ENCODE results near the gene SKAP2.
A peak's percentile ranks its signal among the peaks of the same experiment; 100 is the strongest.

SKAP2 gene

GRCh38 chr7:26657686-26658388 is 206.6 kb downstream of the SKAP2 start:
- DNase-seq (ENCODE audit: low spot score in 2 of 2) (no peak), ATAC-seq (no peak)
- Mint-ChIP-seq H3K9me3 (no peaks in the 10 kb centered on the region), H3K36me3 (no peaks in the 10 kb centered on the region), H3K4me1 (no peaks in the 10 kb centered on the region), H3K27ac (no peak overlapping the region), H3K4me3 (no peak overlapping the region)

DNA sequence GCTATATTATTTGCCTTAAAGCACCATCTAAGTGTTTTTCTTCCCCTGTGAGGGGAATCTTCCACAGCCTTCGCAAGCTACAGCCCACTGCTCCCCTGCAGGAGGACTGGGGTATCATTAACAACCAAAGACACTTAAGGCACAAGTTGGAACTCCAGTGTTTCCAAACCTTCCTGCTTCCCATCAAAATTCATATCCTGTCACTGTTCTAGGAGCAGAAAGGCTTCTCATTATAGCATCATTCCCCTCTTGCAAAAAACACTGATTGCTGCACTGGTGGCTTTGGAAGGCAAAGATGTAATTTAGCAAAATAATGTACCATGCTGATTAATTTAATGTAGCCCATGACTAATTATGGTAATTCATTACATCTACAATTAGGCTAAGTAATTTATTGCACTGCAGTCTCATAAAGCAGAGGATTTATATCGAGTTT is 207.2 kb downstream of the SKAP2 start:
- Mint-ChIP-seq H3K4me3 (no peak overlapping the region), H3K36me3 (no peaks in the 10 kb centered on the region), H3K4me1 (no peaks in the 10 kb centered on the region), H3K9me3 (no peaks in the 10 kb centered on the region), H3K27ac (no peak overlapping the region)
- no peak for ATAC-seq
- no peak for DNase-seq (ENCODE audit: low spot score in 2 of 2)

GRCh38 chr7:26656735-26657134 is 207.7 kb downstream of the SKAP2 start:
- DNase-seq (ENCODE audit: low spot score in 2 of 2) (no peak), ATAC-seq (no peak)
- H3K4me3 Mint-ChIP-seq = no peak overlapping the region
- no peaks in the 10 kb centered on the region for H3K9me3 Mint-ChIP-seq
- no peak overlapping the region for H3K27ac Mint-ChIP-seq
- no peaks in the 10 kb centered on the region for H3K4me1 Mint-ChIP-seq
- H3K36me3 Mint-ChIP-seq = no peaks in the 10 kb centered on the region

DNA sequence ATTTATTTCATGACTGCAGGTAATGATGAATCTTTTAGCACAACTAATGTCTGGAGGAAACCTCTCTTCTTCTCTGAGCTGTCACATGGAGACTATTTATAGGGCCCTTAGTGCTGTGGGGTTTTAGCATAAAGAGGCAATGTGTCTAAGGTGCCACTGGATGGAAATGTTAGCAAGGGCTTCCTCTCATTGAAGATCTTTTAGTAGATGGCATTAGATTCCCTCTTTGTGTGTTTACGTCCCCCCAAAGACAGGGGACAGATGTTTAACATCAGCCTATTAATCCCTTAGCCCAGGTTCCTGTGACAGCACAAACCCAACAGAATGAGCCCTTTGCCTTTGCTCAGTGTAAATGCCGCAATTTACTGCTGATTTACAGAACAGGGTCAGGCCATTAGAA is 208.6 kb downstream of the SKAP2 start:
- Mint-ChIP-seq H3K9me3 (no peaks in the 10 kb centered on the region), H3K4me1 (no peaks in the 10 kb centered on the region), H3K4me3 (no peak overlapping the region), H3K36me3 (no peaks in the 10 kb centered on the region), H3K27ac (no peak overlapping the region)
- ATAC-seq (no peak), DNase-seq (ENCODE audit: low spot score in 2 of 2) (no peak)

DNA sequence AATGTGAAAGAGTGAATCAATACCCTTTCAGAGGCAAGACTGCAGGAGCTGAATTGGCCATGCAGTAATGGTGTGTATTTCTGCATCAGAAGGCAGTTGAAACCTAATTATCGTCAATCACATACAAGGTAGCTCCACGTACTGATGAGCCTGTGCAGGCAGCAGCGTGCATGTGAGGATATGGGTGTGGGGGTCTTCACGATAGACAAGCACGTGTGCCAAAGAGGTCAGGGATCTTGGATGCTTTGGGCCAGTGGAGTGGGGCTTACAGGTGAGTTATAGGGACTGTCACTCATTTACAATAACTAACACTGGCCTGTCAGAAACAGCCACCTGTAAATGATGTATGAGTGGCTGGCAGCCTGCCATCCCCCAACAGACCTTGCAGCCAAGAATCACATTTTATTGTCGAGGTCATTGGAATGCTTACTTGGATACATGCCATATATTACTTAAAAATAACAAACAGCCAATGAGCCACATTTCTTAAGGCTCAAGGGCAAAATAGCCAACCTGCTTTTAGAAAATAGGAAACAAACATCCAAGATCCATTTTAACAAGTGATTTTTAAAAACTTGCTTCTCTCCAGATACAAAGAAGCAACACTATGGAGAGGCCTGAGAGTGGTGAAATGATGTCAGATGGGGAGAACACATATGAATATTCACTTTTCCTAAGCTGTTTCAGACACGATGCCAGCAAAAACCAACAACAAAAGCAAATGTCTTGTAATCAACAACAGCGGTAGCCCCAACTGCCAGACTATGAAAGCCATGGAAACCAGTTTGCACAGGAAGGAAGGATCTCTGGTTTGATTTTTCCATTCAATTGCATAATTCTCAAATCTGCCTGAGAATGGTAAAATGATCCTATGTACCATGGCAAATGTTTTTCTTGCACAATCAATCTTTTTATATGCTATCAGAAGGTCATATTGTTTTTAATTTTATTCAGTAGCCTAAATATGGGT is 210.7 kb downstream of the SKAP2 start:
- DNase-seq (ENCODE audit: low spot score in 2 of 2) = no peak
- Mint-ChIP-seq H3K36me3 (no peaks in the 10 kb centered on the region), H3K4me3 (no peak overlapping the region), H3K4me1 (no peaks in the 10 kb centered on the region), H3K27ac (peak overlapping the region; percentile 60), H3K9me3 (no peaks in the 10 kb centered on the region)
- ATAC-seq = no peak

GRCh38 chr7:26652401-26653100 is 211.8 kb downstream of the SKAP2 start:
- Mint-ChIP-seq H3K9me3 (no peaks in the 10 kb centered on the region), H3K4me1 (no peaks in the 10 kb centered on the region), H3K4me3 (no peak overlapping the region), H3K27ac (no peak overlapping the region), H3K36me3 (no peaks in the 10 kb centered on the region)
- DNase-seq (ENCODE audit: low spot score in 2 of 2) (no peak), ATAC-seq (no peak)

GRCh38 chr7:26650103-26650502 is 214.3 kb downstream of the SKAP2 start:
- Mint-ChIP-seq H3K36me3 (no peaks in the 10 kb centered on the region), H3K9me3 (no peaks in the 10 kb centered on the region), H3K4me1 (no peaks in the 10 kb centered on the region), H3K4me3 (no peak overlapping the region), H3K27ac (no peak overlapping the region)
- no peak for DNase-seq (ENCODE audit: low spot score in 2 of 2)
- no peak for ATAC-seq

- ATAC-seq (no peak), DNase-seq (ENCODE audit: low spot score in 2 of 2) (no peak)
- H3K4me1 Mint-ChIP-seq = no peaks in the 10 kb centered on the region
- H3K9me3 Mint-ChIP-seq = no peaks in the 10 kb centered on the region
- H3K36me3 Mint-ChIP-seq = no peaks in the 10 kb centered on the region
- H3K4me3 Mint-ChIP-seq = no peak overlapping the region
- no peak overlapping the region for H3K27ac Mint-ChIP-seq
These were observed 215.0 kb downstream of the SKAP2 start for GRCh38 chr7:26649388-26649787.

GRCh38 chr7:26648554-26648953 is 215.8 kb downstream of the SKAP2 start:
- DNase-seq (ENCODE audit: low spot score in 2 of 2) (no peak), ATAC-seq (no peak)
- no peak overlapping the region for H3K27ac Mint-ChIP-seq
- no peaks in the 10 kb centered on the region for H3K4me1 Mint-ChIP-seq
- H3K36me3 Mint-ChIP-seq = no peaks in the 10 kb centered on the region
- H3K9me3 Mint-ChIP-seq = no peaks in the 10 kb centered on the region
- no peak overlapping the region for H3K4me3 Mint-ChIP-seq

DNA sequence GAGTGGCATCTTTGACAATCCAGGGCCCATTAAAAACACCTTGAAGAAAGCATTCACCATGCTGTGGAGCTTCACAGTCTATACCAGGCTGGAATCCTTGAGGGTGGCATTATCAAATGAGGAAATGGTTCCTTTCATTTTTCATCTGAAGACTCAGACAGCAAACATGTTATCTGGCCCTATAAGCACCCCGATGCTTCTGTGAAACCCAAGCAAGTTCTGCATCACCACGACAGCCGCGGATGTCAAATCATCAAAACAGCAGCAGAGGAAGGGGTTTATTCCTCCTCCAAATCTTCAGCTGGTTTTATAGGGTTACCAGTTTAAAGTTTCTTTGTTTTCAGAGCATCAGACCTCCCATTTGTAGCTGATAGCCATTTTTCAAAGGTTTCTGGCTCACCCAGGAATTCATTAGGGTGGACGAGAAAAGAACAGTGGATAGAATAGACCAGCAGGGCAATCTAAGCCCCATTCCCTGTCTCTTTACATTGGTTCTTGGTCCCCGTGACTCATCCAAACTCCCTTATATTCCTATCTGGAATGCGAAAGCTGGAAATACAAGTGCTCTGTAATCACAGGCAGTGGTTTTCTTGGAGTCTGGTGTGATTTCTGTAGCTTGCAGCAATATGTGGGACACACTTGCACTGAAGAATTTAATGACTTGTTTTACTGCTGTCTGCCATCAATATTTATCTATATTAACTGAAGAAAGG is 217.9 kb downstream of the SKAP2 start:
- no peak overlapping the region for H3K27ac Mint-ChIP-seq
- DNase-seq (ENCODE audit: low spot score in 2 of 2) (no peak), ATAC-seq (no peak)
- no peaks in the 10 kb centered on the region for H3K4me1 Mint-ChIP-seq
- no peaks in the 10 kb centered on the region for H3K9me3 Mint-ChIP-seq
- no peak overlapping the region for H3K4me3 Mint-ChIP-seq
- no peaks in the 10 kb centered on the region for H3K36me3 Mint-ChIP-seq

GRCh38 chr7:26645121-26645520 is 219.3 kb downstream of the SKAP2 start:
- no peaks in the 10 kb centered on the region for H3K36me3 Mint-ChIP-seq
- H3K4me3 Mint-ChIP-seq = no peak overlapping the region
- H3K4me1 Mint-ChIP-seq = no peaks in the 10 kb centered on the region

GRCh38 chr7:26642416-26642815 is 222.0 kb downstream of the SKAP2 start:
- ATAC-seq (no peak), DNase-seq (ENCODE audit: low spot score in 2 of 2) (no peak)
- Mint-ChIP-seq H3K27ac (no peak overlapping the region), H3K4me3 (no peak overlapping the region), H3K9me3 (no peaks in the 10 kb centered on the region), H3K36me3 (no peaks in the 10 kb centered on the region), H3K4me1 (no peaks in the 10 kb centered on the region)

More at GRCh38 chr7:26645121-26645520, 219.3 kb downstream of the SKAP2 start:
- ATAC-seq (no peak), DNase-seq (ENCODE audit: low spot score in 2 of 2) (no peak)
- Mint-ChIP-seq H3K9me3 (no peaks in the 10 kb centered on the region), H3K27ac (no peak overlapping the region)

DNA sequence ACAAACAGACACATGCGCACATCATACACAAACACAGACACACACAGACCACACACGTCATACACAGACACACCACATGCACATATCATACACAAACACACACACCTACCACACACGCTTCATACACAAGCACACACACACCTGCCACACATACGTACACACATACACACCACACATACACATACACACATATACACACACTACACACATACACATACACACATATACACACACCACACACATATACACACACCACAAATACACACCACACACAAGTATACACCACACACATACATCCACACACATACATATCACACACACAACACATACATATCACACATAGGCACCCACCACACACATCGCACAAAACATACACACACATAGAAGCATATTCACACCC is 224.7 kb downstream of the SKAP2 start:
- H3K4me3 Mint-ChIP-seq = no peak overlapping the region
- H3K4me1 Mint-ChIP-seq = no peaks in the 10 kb centered on the region
- no peak for DNase-seq (ENCODE audit: low spot score in 2 of 2)
- H3K9me3 Mint-ChIP-seq = no peaks in the 10 kb centered on the region
- ATAC-seq = no peak
- H3K36me3 Mint-ChIP-seq = no peaks in the 10 kb centered on the region
- no peak overlapping the region for H3K27ac Mint-ChIP-seq

DNA sequence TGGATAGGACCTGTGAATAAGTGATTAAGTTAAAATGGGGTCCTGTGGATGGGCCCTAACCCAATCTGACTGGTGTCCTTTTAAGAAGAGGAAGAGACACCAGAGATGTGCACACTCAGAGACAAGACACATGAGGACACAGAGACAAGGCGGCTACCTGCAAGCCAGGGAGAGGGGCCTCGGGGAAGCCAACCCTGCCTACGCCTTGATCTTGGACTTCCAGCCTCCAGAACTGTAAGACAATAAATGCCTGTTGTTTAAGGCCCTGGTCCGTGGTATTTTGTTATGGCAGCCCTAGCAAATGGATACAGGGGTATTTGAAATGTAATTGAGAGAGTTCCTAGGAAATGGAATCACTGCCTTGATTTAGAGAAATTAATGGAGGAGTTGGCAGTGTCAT is 225.3 kb downstream of the SKAP2 start:
- no peak for DNase-seq (ENCODE audit: low spot score in 2 of 2)
- no peak overlapping the region for H3K4me3 Mint-ChIP-seq
- no peaks in the 10 kb centered on the region for H3K4me1 Mint-ChIP-seq
- no peak overlapping the region for H3K27ac Mint-ChIP-seq
- H3K36me3 Mint-ChIP-seq = no peaks in the 10 kb centered on the region
- ATAC-seq = no peak
- no peaks in the 10 kb centered on the region for H3K9me3 Mint-ChIP-seq

- ATAC-seq (no peak), DNase-seq (ENCODE audit: low spot score in 2 of 2) (no peak)
- H3K4me1 Mint-ChIP-seq = peaks cover 5% of the 10 kb centered on the region
- H3K27ac Mint-ChIP-seq = no peak overlapping the region
- no peaks in the 10 kb centered on the region for H3K9me3 Mint-ChIP-seq
- H3K4me3 Mint-ChIP-seq = no peak overlapping the region
- no peaks in the 10 kb centered on the region for H3K36me3 Mint-ChIP-seq
These were observed 226.2 kb downstream of the SKAP2 start for GRCh38 chr7:26638140-26638539.

Data from stimulated activated effector memory CD8-positive, alpha-beta T cell treated with anti-CD3 and anti-CD28 coated beads, Interleukin-12 subunit alpha, Interleukin-12 subunit beta, amount 100 ng/mL, for 72 hours (primary cell).